Heart left ventricle (tissue), 16 donors: Measurements from ENCODE around the gene ZDHHC23. TPM values are rescaled to one million over a fixed set of nuclear protein-coding genes. Genes with fewer than 3 reads are reported as not detected.

ENCODE experiments used
- ATAC-seq, 4 donors: fragments of 200-7000 bp; cut with Tn5 transposase; one replicate each; pipeline ENCODE4 v1.9.1; 2020 to 2022; ENCODE audit warnings: moderate library complexity in 4 of 4, mild to moderate bottlenecking in 3 of 4, moderate number of reproducible peaks in 1 of 4
- DNase-seq, 5 donors: peaks; one replicate each; pipeline ENCODE4 v3.0.0-alpha.2; 2020
- H3K27ac ChIP-seq, 12 donors: fragments of 200-600 bp; sonication (generic) in 4 of 12; one replicate each; pipeline versions ENCODE4 v1.5.0 to v1.8.0; 2016 to 2022; ENCODE audit warnings: mild to moderate bottlenecking in 2 of 12
- H3K27me3 ChIP-seq, 9 donors: fragments of 200-600 bp; sonication (generic) in 2 of 9; one replicate each; pipeline versions ENCODE4 v1.5.1 to v1.8.0; 2016 to 2022; ENCODE audit warnings: mild to moderate bottlenecking in 3 of 9
- H3K36me3 ChIP-seq, 9 donors: fragments of 200-600 bp; sonication (generic) in 2 of 9; one replicate each; pipeline versions ENCODE4 v1.5.0 to v1.8.0; 2018 to 2022; ENCODE audit warnings: mild to moderate bottlenecking in 2 of 9
- H3K4me1 ChIP-seq, 12 donors: fragments of 200-600 bp; sonication (generic) in 4 of 12; one replicate each; pipeline versions ENCODE4 v1.5.0 to v1.8.0; 2016 to 2022; ENCODE audit warnings: mild to moderate bottlenecking in 3 of 12
- H3K4me3 ChIP-seq, 12 donors: fragments of 200-600 bp; sonication (generic) in 4 of 12; one replicate each; pipeline versions ENCODE4 v1.5.0 to v1.8.0; 2017 to 2022; ENCODE audit warnings: mild to moderate bottlenecking in 9 of 12, moderate library complexity in 4 of 12
- H3K9me3 ChIP-seq, 12 donors: fragments of 200-600 bp; sonication (generic) in 4 of 12; one replicate each; pipeline versions ENCODE4 v1.5.0 to v1.8.0; 2016 to 2022; ENCODE audit warnings: mild to moderate bottlenecking in 1 of 12
- POLR2A ChIP-seq, 2 donors: fragments of 450-650 bp; IDR thresholded peaks; one replicate each; pipeline ENCODE4 v1.6.1; 2017; ENCODE audit warnings: antibody characterized with exemption in 2 of 2, mild to moderate bottlenecking in 2 of 2, moderate library complexity in 2 of 2
- WGBS, 4 donors: extraction: QIAGEN DNeasy Blood & Tissue Kit in 2 of 4; methylation state at CpG; one replicate each; pipeline versions ENCODE4 v1.1.5 to v1.1.7; 2013 to 2018; 5-methylcytosine and 5-hydroxymethylcytosine counted together
- intact Hi-C, 10 donors: fragments of 100-400 bp; cut with DNase I; formaldehyde crosslinking; loops; one replicate each; pipeline versions ENCODE4 v1.11.1 to v1.14.2; 2022
- polyA plus RNA-seq, 2 donors: library from polyadenylated mRNA; stranded (reverse); fragments of 200-250 nt; gene quantifications; one replicate each; pipeline ENCODE4 v1.2.3, GENCODE V29; 2013
- total RNA-seq, 9 donors: library from RNA; depleted of rRNA in 2 of 9; stranded (reverse); fragments of >200 nt in 2 of 9; fragmentation: NEBNext Ultra II Directional in 3 of 9; extraction: Animal tissue kit (Norgen Biotek cat#: 25700) in 3 of 9; gene quantifications; one replicate each; pipeline versions ENCODE4 v1.1.0 to v1.2.4, GENCODE V29; 2016 to 2023
- TF ChIP-seq, protein P1 (sequence below), 12 donors: fragments of 200-600 bp; sonication (generic) in 4 of 12; IDR thresholded peaks; one replicate each; pipeline versions ENCODE4 v1.5.0 to v1.8.0; 2018 to 2022; ENCODE audit warnings: antibody characterized with exemption in 12 of 12, mild to moderate bottlenecking in 5 of 12
- donor health status: ischemic (EF 13 %, LVEDD 7.1; RV severe dilation, severe dysfunction).
- donor health status: healthy with polysubstance abuse.
- donor health status: DM: no; HTN: yes; CAD: no.
- donor health status: DM: no; HTN: no; CAD: no.
- donor health status: ischemic (EF 25% LVEDD 6.9; RV normal size, moderate dysfunction).
- donor health status: ischemic (EF 25% LVEDD 5.7; RV mildly dilated, moderate dysfunction).
- donor health status: healthy.
- donor health status: DM: yes; HTN: yes; CAD: no.
- donor health status: ischemic (EF 35%, LVEDD 5.7; RV mildly dilated, moderate dysfunction).
- donor health status: nonischemic (EF 11% LVEDD 7.7; RV severe dilation, severe dysfunction).
- donor health status: DM: yes; HTN: yes; CAD: no.
- donor health status: PGD.
- donor health status: ischemic (EF 29% LVEDD 5.4; RV normal size, mild dysfunction).
- donor health status: nonischemic (EF 23%, LVEDD 6.1; RV moderate dilation, normal function).

The ZDHHC23 gene
- total and polyA plus RNA-seq, 11 donors: 0.60 to 4.2 (median 1.7) TPM

DNA sequence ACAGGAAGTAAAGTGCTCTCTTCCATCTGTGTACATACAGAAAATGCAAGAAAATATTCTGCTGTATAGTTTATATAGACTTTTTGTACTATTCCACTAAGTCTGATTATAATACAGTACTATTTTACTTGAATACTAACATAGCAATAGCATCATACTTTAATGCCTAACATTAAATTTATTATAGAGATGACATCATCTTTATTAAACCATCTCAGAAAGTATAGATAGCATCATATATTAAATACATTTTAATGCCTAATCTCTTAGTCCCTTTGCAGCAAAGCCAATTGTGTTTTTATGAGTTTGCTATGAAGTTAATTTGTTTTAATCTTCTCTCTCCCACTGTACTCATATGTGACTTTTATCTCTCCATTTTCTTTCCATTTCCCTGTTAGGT lies 39.7 kb upstream of the ZDHHC23 start:
- H3K27ac ChIP-seq: no peak overlapping the region
- peaks cover 0 to 13% (median 0%) of the 10 kb centered on the region in 12 donors for H3K9me3 ChIP-seq
- peaks cover 0 to 9% (median 0%) of the 10 kb centered on the region in 12 donors for H3K4me1 ChIP-seq
- no peak for ATAC-seq
- no peak for DNase-seq
- intact Hi-C loops: no loop called here
- TF ChIP-seq, protein P1, sequence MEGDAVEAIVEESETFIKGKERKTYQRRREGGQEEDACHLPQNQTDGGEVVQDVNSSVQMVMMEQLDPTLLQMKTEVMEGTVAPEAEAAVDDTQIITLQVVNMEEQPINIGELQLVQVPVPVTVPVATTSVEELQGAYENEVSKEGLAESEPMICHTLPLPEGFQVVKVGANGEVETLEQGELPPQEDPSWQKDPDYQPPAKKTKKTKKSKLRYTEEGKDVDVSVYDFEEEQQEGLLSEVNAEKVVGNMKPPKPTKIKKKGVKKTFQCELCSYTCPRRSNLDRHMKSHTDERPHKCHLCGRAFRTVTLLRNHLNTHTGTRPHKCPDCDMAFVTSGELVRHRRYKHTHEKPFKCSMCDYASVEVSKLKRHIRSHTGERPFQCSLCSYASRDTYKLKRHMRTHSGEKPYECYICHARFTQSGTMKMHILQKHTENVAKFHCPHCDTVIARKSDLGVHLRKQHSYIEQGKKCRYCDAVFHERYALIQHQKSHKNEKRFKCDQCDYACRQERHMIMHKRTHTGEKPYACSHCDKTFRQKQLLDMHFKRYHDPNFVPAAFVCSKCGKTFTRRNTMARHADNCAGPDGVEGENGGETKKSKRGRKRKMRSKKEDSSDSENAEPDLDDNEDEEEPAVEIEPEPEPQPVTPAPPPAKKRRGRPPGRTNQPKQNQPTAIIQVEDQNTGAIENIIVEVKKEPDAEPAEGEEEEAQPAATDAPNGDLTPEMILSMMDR (IDR thresholded peaks at IDR 0.05): no peak
- no peak for TF ChIP-seq POLR2A (IDR thresholded peaks at IDR 0.05)
- H3K4me3 ChIP-seq: no peak overlapping the region
- H3K36me3 ChIP-seq: no peaks in the 10 kb centered on the region
- no peaks in the 10 kb centered on the region for H3K27me3 ChIP-seq

- H3K4me3 ChIP-seq: no peak overlapping the region
- 72 to 86% (median 74%) methylated on average over 5 of the region's 5 CpGs for WGBS, 4 donors
- peaks cover 0 to 9% (median 0%) of the 10 kb centered on the region in 12 donors for H3K4me1 ChIP-seq
- H3K9me3 ChIP-seq: no peaks in the 10 kb centered on the region
- DNase-seq (no peak), ATAC-seq (no peak)
- intact Hi-C loops: loop anchor here in 8 of 10 donors (5.0 to 10.0 kb wide), 6 partner anchors 66 to 176 kb away; partner anchors contain the start of gene GRAMD1C (in 4 of the 8)
- H3K27me3 ChIP-seq: no peaks in the 10 kb centered on the region
- H3K27ac ChIP-seq: no peak overlapping the region
- no peaks in the 10 kb centered on the region for H3K36me3 ChIP-seq
- no peak for TF ChIP-seq POLR2A (IDR thresholded peaks at IDR 0.05)
- TF ChIP-seq, protein P1 (IDR thresholded peaks at IDR 0.05): no peak
These were observed 36.8 kb upstream of the ZDHHC23 start for GRCh38 chr3:113910966-113911365.

DNA sequence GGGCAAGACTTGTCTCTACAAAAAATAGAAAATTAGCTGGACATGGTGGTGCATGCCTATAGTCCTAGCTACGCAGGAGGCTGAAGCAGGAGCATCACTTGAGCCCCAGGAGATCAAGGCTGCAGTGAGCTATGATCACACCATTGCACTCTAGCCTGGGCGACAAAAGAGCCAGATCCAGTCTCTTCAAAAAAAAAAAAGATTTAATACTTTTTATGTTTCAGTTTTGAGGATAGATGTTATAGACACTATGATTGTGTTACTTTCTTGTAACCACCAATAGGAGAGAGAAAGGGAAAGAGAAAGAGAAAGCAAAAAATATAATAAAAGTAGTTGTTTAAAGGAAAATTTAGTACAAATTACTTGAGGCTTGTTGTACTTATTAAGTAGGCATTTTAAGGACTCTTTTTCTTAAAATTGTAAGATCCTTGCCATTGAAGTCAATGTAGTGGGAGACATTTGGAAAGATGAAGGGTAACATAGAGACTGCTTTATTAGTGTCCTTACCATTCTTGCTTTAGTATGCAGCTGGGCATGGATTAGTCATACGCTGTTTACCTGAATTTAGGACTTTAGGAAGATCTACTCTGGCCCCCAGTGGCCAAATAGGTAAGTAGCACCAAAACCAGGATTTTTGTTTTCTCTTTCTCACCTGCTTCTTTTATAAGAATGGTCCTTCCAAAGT lies 35.1 kb upstream of the ZDHHC23 start:
- DNase-seq: no peak
- no peak for TF ChIP-seq POLR2A (IDR thresholded peaks at IDR 0.05)
- TF ChIP-seq, protein P1 (IDR thresholded peaks at IDR 0.05): peak in 10 of 12 donors; percentile 12 to 52 (median 42)

DNA sequence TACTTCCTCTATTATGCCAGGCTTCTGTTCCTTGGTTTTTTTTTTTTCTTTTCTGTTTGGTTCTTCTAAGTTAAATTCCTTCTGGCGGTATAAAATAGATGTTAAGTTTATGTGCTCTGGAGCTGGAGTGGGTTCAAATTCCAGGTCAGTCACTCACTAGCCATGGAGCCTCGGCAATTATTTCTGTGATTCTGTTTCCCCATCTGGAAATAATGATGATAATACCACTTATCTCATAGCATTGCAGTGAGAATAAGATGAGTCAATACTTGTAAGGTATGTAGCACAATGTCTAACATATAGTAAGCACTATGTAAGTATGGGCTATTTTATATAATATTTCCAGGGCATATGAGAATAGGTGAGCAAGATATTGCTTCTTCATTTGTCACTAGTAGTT lies 33.2 kb upstream of the ZDHHC23 start:
- DNase-seq: no peak
- Histone ChIP-seq H3K4me1 (peaks cover 0 to 9% (median 0%) of the 10 kb centered on the region in 12 donors), H3K9me3 (no peaks in the 10 kb centered on the region), H3K4me3 (no peak overlapping the region), H3K27ac (no peak overlapping the region), H3K36me3 (no peaks in the 10 kb centered on the region), H3K27me3 (no peaks in the 10 kb centered on the region)
- intact Hi-C loops: loop anchor here in 9 of 10 donors (5.0 to 10.0 kb wide), 6 partner anchors 70 to 180 kb away; partner anchors contain the start of gene GRAMD1C (in 5 of the 9)
- no peak for TF ChIP-seq POLR2A (IDR thresholded peaks at IDR 0.05)
- TF ChIP-seq, protein P1 (IDR thresholded peaks at IDR 0.05): no peak
- ATAC-seq: no peak
- WGBS, 4 donors: 54 to 74% (median 58%) methylated on average over 2 of the region's 2 CpGs

More for the DNA sequence above, 35.1 kb upstream of the ZDHHC23 start:
- Histone ChIP-seq H3K4me3 (no peak overlapping the region), H3K27me3 (no peaks in the 10 kb centered on the region), H3K36me3 (no peaks in the 10 kb centered on the region), H3K4me1 (peaks cover 0 to 9% (median 0%) of the 10 kb centered on the region in 12 donors), H3K9me3 (no peaks in the 10 kb centered on the region), H3K27ac (no peak overlapping the region)
- peak in 1 of 4 donors; percentile 57 for ATAC-seq
- WGBS, 4 donors: 67 to 73% (median 70%) methylated on average over 3 of the region's 3 CpGs
- intact Hi-C loops: loop anchor here in 8 of 10 donors (2.0 to 10.0 kb wide), 7 partner anchors 68 to 178 kb away; partner anchors contain the start of gene GRAMD1C (in 5 of the 8)
